Breast epithelium (tissue), 4 donors: ENCODE measurements around the gene ULK4. TPM values are rescaled to one million over a fixed set of nuclear protein-coding genes. Genes with fewer than 3 reads are reported as not detected.
"Not testable (repeated sequence)": the region's sequence is repeated elsewhere in the genome, so short reads cannot be mapped to it uniquely, and the experiment has no call there.

ENCODE experiments used
- DNase-seq, 2 donors: peaks; one replicate each; pipeline ENCODE4 v3.0.0-alpha.2; 2019; ENCODE audit warnings: low spot score in 2 of 2
- H3K27ac ChIP-seq, 2 donors: fragments of 200-600 bp; sonication (generic) in 1 of 2; one replicate each; pipeline ENCODE4 v1.5.1; 2016 to 2019; ENCODE audit warnings: mild to moderate bottlenecking in 1 of 2
- H3K27me3 ChIP-seq, 2 donors: fragments of 200-600 bp; sonication (generic) in 1 of 2; one replicate each; pipeline versions ENCODE4 v1.5.1 to v1.6.0; 2017 to 2019; ENCODE audit warnings: control low read depth in 1 of 2, mild to moderate bottlenecking in 1 of 2
- H3K36me3 ChIP-seq: fragments of 200-600 bp; one replicate; pipeline ENCODE4 v1.5.1; 2019
- H3K4me1 ChIP-seq, 2 donors: fragments of 200-600 bp; sonication (generic); one replicate each; pipeline ENCODE4 v1.5.1; 2016 to 2019; ENCODE audit warnings: control low read depth in 1 of 2
- H3K4me3 ChIP-seq, 3 donors: fragments of 200-600 bp; sonication (generic); 1 replicate in 2 of 3; 2 replicates in 1 of 3; pipeline ENCODE4 v1.5.1; 2016 to 2019; ENCODE audit warnings: mild to moderate bottlenecking in 3 of 3, moderate library complexity in 2 of 3
- H3K9me3 ChIP-seq, 2 donors: fragments of 200-600 bp; sonication (generic) in 1 of 2; one replicate each; pipeline ENCODE4 v1.5.1; 2016 to 2019; ENCODE audit warnings: control low read depth in 1 of 2
- CTCF ChIP-seq, 3 donors: fragments of 450-650 bp; IDR thresholded peaks; one replicate each; pipeline ENCODE4 v1.5.1; 2016 to 2017; ENCODE audit warnings: antibody characterized with exemption in 3 of 3, mild to moderate bottlenecking in 3 of 3, moderate library complexity in 3 of 3
- POLR2A ChIP-seq: fragments of 450-650 bp; IDR thresholded peaks from one replicate; pipeline ENCODE4 v1.6.1; 2016; ENCODE audit warnings: antibody characterized with exemption, mild to moderate bottlenecking, moderate library complexity
- POLR2AphosphoS5 ChIP-seq, 3 donors: sonication (generic); formaldehyde crosslinking; IDR thresholded peaks; one replicate each; pipeline ENCODE4 v1.6.1; 2017; ENCODE audit warnings: antibody characterized with exemption in 3 of 3
- intact Hi-C: fragments of 100-400 bp; cut with DNase I; formaldehyde crosslinking; loops from one replicate; pipeline ENCODE4 v1.15.1; 2023; ENCODE audit warnings: low total_unique reads
- total RNA-seq, 3 donors: library from RNA; depleted of rRNA; stranded (reverse); fragments of >200 nt; gene quantifications; one replicate each; pipeline ENCODE4 v1.1.0, GENCODE V29; 2016

ULK4 gene
- total RNA-seq, 3 donors from 2014 or later, result 23.0 to 52.8 (median 31.8) TPM

- no peaks in the 10 kb centered on the region for H3K4me1 ChIP-seq
- intact Hi-C loops, result no loop called here
- no peak for TF ChIP-seq POLR2AphosphoS5 (IDR thresholded peaks at IDR 0.05)
- TF ChIP-seq CTCF (IDR thresholded peaks at IDR 0.05), result no peak
- no peak for TF ChIP-seq POLR2A
These were observed 556.4 kb downstream of the ULK4 start for GRCh38 chr3:41405466-41405865.

GRCh38 chr3:41404582-41404981, 557.3 kb downstream of the ULK4 start:
- no peak overlapping the region for H3K4me3 ChIP-seq
- DNase-seq, result no peak
- H3K9me3 ChIP-seq, result no peaks in the 10 kb centered on the region
- no peak for TF ChIP-seq POLR2AphosphoS5 (IDR thresholded peaks at IDR 0.05)
- TF ChIP-seq POLR2A, result no peak
- no peak for TF ChIP-seq CTCF (IDR thresholded peaks at IDR 0.05)
- no peaks in the 10 kb centered on the region for H3K4me1 ChIP-seq
- no peaks in the 10 kb centered on the region for H3K36me3 ChIP-seq
- no peaks in the 10 kb centered on the region for H3K27me3 ChIP-seq
- intact Hi-C loops, result no loop called here
- H3K27ac ChIP-seq, result no peak overlapping the region

More at GRCh38 chr3:41405466-41405865, 556.4 kb downstream of the ULK4 start:
- no peak for DNase-seq
- Histone ChIP-seq H3K36me3 (no peaks in the 10 kb centered on the region), H3K27me3 (no peaks in the 10 kb centered on the region), H3K27ac (no peak overlapping the region), H3K4me3 (no peak overlapping the region), H3K9me3 (no peaks in the 10 kb centered on the region)

- H3K9me3 ChIP-seq, result no peaks in the 10 kb centered on the region
- intact Hi-C loops, result no loop called here
- H3K4me3 ChIP-seq, result no peak overlapping the region
- no peaks in the 10 kb centered on the region for H3K27me3 ChIP-seq
- no peak for DNase-seq
- TF ChIP-seq POLR2AphosphoS5 (IDR thresholded peaks at IDR 0.05), result no peak
- no peak for TF ChIP-seq POLR2A
- TF ChIP-seq CTCF (IDR thresholded peaks at IDR 0.05), result no peak
- no peaks in the 10 kb centered on the region for H3K36me3 ChIP-seq
- no peak overlapping the region for H3K27ac ChIP-seq
- no peaks in the 10 kb centered on the region for H3K4me1 ChIP-seq
These were observed 567.0 kb downstream of the ULK4 start for GRCh38 chr3:41394896-41395295.

- H3K27ac ChIP-seq, DNase-seq, intact Hi-C loops: not testable (repeated sequence)
These were observed 591.0 kb downstream of the ULK4 start for GRCh38 chr3:41370765-41371535.

GRCh38 chr3:41370307-41370706, 591.6 kb downstream of the ULK4 start:
- TF ChIP-seq POLR2AphosphoS5 (IDR thresholded peaks at IDR 0.05), result no peak
- no peak for TF ChIP-seq POLR2A
- no peak for TF ChIP-seq CTCF (IDR thresholded peaks at IDR 0.05)

More at GRCh38 chr3:41370765-41371535, 591.0 kb downstream of the ULK4 start:
- not testable (repeated sequence) for H3K27me3 ChIP-seq, H3K4me1 ChIP-seq, H3K4me3 ChIP-seq, H3K36me3 ChIP-seq
- H3K9me3 ChIP-seq, result peaks cover 0 to 13% of the 10 kb centered on the region in 2 donors

More at GRCh38 chr3:41370307-41370706, 591.6 kb downstream of the ULK4 start:
- H3K4me1 ChIP-seq, result no peaks in the 10 kb centered on the region
- H3K27ac ChIP-seq, result no peak overlapping the region
- intact Hi-C loops, result no loop called here
- H3K36me3 ChIP-seq, result no peaks in the 10 kb centered on the region
- no peak for DNase-seq
- no peak overlapping the region for H3K4me3 ChIP-seq
- no peaks in the 10 kb centered on the region for H3K27me3 ChIP-seq
- H3K9me3 ChIP-seq, result peaks cover 0 to 13% of the 10 kb centered on the region in 2 donors
